Activated CD8-positive, alpha-beta memory T cell treated with anti-CD3 and anti-CD28 coated beads for 36 hours (primary cell): Measurements from ENCODE around the gene SP2. TPM values are rescaled to one million over a fixed set of nuclear protein-coding genes. Genes with fewer than 3 reads are reported as not detected.

Experiments used
- CTCF ChIA-PET: fragments of 350-600 bp; sonication (Branson Sonifier 250); formaldehyde crosslinking; loops from one replicate; lab custom pipeline; 2021; ENCODE audit warnings: antibody characterized with exemption; lab: Charles Lee
- POLR2A ChIA-PET: fragments of 350-600 bp; sonication (Branson Sonifier 250); formaldehyde crosslinking; loops from one replicate; lab custom pipeline; 2021; ENCODE audit warnings: antibody characterized with exemption; lab: Charles Lee
- total RNA-seq, 2 experiments: library from RNA; stranded (reverse); gene quantifications; one replicate each; pipeline ENCODE4 v1.2.3, GENCODE V29; 2021

The SP2 gene
- total RNA-seq, 2 experiments from 2014 or later, result 15.8 to 18.3 TPM

DNA sequence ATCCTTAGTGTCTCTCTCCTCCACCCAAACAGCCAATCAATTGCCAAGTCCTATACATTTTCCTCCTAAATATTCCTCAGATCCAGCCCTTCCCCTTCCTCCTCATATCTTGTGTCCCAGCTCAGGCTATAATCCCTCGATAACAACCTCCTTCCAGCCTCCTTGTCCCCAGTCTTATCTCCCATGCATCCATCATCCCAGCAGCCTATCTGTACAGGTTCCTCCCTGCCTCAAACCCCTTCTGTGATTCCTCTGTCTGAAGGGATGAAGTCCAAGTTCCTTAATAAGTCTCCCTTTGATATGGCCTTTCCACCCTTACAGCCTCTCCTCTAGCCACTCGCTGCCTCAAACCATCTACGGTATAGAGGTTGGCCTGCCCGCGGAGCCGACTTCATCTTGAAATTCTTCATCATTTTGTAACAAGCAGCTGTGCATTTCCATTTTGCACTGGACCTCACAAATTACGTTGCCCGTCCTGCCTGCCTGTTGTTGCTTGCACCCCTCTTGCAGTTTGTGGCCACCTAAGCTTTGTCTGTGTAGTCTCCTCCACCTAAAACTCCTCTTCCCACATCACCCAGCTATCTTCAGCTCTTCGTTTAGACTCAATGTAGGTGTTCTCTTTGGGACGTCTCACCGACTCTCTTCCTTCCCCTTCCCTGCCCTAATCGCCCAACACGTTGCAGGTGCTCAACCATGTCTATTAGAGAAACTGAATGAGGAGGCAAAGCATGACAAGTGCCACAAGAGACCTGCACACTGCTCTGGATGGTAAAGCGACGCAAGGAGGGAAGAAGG is 74.1 kb downstream of the SP2 start:
- ChIA-PET CTCF (interaction anchor here (1.0 to 6.8 kb wide), 14 partner anchors 9 to 148 kb away, joined by 3 to 104 read pairs (median 4); partner anchors contain the start of genes PNPO, PRR15L, SCRN2 and SP2), POLR2A (interaction anchor here (1.0 to 1.4 kb wide), 5 partner anchors 20 to 74 kb away, joined by 3 to 9 read pairs (median 4); partner anchors contain the start of gene SP2)

DNA sequence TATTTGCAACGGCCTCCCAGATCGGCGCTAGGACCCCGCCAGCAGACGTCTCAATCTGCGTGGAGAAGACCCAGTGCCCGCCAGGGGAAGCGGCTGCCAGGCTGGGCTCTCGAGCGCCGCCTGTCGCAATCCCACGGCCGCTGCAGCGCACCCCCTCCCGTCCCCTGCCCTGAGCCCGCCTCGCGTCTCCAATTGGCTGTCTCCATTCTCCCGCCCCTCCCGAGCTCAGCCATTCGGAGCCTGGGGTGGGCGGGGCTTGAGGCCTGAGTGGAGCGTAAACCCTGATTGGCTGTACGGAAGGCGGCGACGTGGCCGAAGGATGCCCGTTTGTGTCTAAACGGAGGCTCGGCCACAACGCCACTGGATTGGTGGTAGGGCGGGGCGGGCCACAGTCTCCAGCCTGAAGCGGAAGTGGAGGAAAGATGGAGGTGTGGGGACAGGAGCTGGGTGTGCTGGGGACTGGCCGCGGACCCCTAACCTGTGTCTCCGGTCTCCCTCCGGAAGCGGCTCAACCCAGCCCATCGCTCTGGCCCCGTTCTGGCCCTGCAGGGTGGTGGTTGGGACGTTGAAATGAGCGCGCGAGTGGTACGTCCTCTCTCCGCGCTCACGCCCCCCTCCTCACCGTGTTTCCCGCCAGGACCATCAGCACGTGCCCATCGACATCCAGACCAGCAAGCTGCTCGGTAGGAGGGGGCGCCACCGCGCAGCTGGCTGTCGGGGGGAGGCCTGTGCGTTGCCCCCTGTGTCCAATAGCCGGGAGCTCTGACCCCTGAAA is 74.9 kb downstream of the SP2 start, which contains the start of gene CDK5RAP3:
Gene CDK5RAP3 (plus strand): TSS at position 389 of the 775 bp plus-strand sequence. CDS start 34 bp downstream, at position 423.
- CTCF ChIA-PET, result interaction anchor here (0.6 to 6.8 kb wide), 18 partner anchors 10 to 742 kb away, joined by 3 to 104 read pairs (median 4); partner anchors contain the start of genes NFE2L1, PNPO, PRR15L and SCRN2
- POLR2A ChIA-PET, result interaction anchor here (0.9 to 1.4 kb wide), 6 partner anchors 21 to 136 kb away, joined by 3 to 9 read pairs (median 4); partner anchors contain the start of genes SNX11 and SP2

DNA sequence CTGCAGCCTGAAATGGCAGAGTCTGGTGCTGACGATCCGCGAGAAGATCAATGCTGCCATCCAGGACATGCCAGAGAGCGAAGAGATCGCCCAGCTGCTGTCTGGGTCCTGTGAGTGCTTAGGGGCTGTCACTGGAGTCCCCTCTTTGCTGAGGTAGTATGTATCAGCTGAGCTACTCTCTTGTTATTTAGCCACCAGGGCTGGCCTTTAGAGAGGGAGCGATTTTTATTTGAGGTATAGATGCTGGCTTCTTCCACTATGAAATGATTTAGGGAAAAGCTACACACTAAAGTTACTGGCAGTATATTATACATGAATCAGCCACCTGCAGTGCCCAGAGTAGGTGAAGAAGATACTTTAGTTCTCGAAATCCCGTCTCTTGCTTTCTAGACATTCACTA is 77.5 kb downstream of the SP2 start:
- CTCF ChIA-PET, result interaction anchor here (0.6 to 3.6 kb wide), 2 partner anchors 30 to 62 kb away, joined by 3 to 26 read pairs; partner anchors contain the start of gene PNPO
- POLR2A ChIA-PET, result no interaction called here

DNA sequence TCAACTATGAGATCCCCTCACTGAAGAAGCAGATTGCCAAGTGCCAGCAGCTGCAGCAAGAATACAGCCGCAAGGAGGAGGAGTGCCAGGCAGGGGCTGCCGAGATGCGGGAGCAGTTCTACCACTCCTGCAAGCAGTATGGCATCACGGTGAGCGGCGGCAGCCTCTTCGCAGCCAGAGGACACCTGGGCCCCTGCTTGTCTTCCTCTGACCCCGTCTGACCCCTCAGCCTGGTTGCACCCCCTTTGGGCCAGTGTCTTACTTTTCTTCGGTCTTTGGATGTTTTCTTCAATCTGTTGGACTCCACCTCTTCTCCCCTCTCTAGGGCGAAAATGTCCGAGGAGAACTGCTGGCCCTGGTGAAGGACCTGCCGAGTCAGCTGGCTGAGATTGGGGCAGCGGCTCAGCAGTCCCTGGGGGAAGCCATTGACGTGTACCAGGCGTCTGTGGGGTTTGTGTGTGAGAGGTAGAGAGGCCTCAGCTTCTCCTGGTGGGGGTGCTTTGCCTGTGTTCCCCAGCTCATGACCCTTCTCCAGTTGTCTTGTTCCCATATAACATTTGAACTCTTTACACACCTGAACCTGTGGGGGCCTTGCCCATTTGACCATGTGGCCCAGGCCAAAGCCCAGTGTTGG is 79.3 kb downstream of the SP2 start:
- CTCF ChIA-PET, result interaction anchor here (1.3 kb wide), 1 partner anchor 37 kb away, joined by 3 read pairs; no protein-coding TSS in a partner anchor
- POLR2A ChIA-PET, result interaction anchor here (1.2 kb wide), 1 partner anchor 131 kb away, joined by 3 read pairs; no protein-coding TSS in a partner anchor

DNA sequence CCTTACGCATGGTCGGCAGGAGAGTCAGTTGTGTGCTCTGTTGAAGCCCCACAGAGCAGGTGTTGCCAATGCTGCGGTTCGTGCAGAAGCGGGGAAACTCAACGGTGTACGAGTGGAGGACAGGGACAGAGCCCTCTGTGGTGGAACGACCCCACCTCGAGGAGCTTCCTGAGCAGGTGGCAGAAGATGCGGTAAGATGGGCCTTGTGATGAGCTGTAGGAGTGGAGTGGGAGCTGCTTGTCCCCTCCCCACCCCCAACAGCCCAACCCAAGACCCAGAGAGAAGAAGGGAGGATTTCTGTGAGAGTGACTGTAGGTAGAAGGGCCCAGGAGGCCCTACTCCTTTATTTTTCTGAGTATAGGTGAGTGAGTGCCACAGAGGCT is 79.8 kb downstream of the SP2 start:
- POLR2A ChIA-PET, result no interaction called here
- CTCF ChIA-PET, result interaction anchor here (1.1 to 1.4 kb wide), 3 partner anchors 36 to 134 kb away, joined by 3 read pairs; no protein-coding TSS in a partner anchor

DNA sequence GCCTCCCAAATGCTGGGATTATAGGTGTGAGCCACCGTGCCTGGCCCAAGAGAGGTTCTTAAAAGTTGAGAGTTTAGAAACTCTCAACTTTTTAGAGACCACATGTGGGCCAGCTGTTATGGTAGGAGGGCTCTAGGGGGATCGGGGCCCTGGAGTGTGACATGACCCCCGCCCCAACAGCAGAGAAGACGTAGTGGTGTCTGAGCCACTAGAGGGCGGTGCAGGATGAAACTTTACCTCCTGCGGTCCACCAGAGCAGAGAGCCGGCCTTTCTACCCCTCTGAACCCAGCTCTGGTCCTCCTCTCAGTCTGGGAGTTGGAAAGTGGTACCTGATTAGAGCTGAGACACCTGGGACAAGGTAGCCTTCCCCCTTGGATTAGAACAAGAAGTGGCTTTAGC is 82.3 kb downstream of the SP2 start:
- POLR2A ChIA-PET, result no interaction called here
- CTCF ChIA-PET, result interaction anchor here (0.6 to 2.3 kb wide), 15 partner anchors 11 to 467 kb away, joined by 3 to 12 read pairs (median 3); partner anchors contain the start of gene NFE2L1

Other genes with a start within 250 kb of the SP2 start
- gene KPNB1, start 246.3 kb upstream of the SP2 start, total RNA-seq, result 100 to 1,000 TPM; 844 to 864 TPM
- 1 to 10 TPM; 6.2 to 6.7 TPM for gene TBKBP1, start 202.1 kb upstream of the SP2 start, total RNA-seq
- gene TBX21, start 163.0 kb upstream of the SP2 start, total RNA-seq, result 10 to 100 TPM; 53.7 to 54.7 TPM
- gene OSBPL7, start 74.4 kb upstream of the SP2 start, total RNA-seq, result 10 to 100 TPM; 13.4 to 17.0 TPM
- gene MRPL10, start 64.7 kb upstream of the SP2 start, total RNA-seq, result 10 to 100 TPM; 59.7 to 60.9 TPM
- gene LRRC46, start 64.6 kb upstream of the SP2 start, total RNA-seq, result under 1 TPM; 0.50 to 0.61 TPM
- 10 to 100 TPM; 18.4 to 18.7 TPM for gene SCRN2, start 55.0 kb upstream of the SP2 start, total RNA-seq
- gene SP6, start 45.1 kb upstream of the SP2 start, total RNA-seq, result under 1 TPM in 1 of 2 experiments, not detected in 1; 0.08 TPM
- gene PNPO, start 45.3 kb downstream of the SP2 start, total RNA-seq, result 10 to 100 TPM; 57.8 to 58.0 TPM
- gene PRR15L, start 61.6 kb downstream of the SP2 start, total RNA-seq, result not detected
- 100 to 1,000 TPM; 170 to 175 TPM for gene CDK5RAP3, start 74.9 kb downstream of the SP2 start, total RNA-seq
- gene COPZ2, start 141.6 kb downstream of the SP2 start, total RNA-seq, result 1 to 10 TPM; 5.5 to 6.0 TPM
- gene NFE2L1, start 152.1 kb downstream of the SP2 start, total RNA-seq, result 100 to 1,000 TPM; 101 to 105 TPM
- gene CBX1, start 205.2 kb downstream of the SP2 start, total RNA-seq, result 10 to 100 TPM; 56.8 to 60.0 TPM
- gene SNX11, start 211.5 kb downstream of the SP2 start, total RNA-seq, result 10 to 100 TPM; 35.6 to 38.3 TPM